Measurements from ENCODE around the gene TMEM121. TPM values are rescaled to one million over a fixed set of nuclear protein-coding genes. Genes with fewer than 3 reads are reported as not detected.

The TMEM121 gene
- total RNA-seq, 1 donor from 2014 or later = 9.3 TPM

DNA sequence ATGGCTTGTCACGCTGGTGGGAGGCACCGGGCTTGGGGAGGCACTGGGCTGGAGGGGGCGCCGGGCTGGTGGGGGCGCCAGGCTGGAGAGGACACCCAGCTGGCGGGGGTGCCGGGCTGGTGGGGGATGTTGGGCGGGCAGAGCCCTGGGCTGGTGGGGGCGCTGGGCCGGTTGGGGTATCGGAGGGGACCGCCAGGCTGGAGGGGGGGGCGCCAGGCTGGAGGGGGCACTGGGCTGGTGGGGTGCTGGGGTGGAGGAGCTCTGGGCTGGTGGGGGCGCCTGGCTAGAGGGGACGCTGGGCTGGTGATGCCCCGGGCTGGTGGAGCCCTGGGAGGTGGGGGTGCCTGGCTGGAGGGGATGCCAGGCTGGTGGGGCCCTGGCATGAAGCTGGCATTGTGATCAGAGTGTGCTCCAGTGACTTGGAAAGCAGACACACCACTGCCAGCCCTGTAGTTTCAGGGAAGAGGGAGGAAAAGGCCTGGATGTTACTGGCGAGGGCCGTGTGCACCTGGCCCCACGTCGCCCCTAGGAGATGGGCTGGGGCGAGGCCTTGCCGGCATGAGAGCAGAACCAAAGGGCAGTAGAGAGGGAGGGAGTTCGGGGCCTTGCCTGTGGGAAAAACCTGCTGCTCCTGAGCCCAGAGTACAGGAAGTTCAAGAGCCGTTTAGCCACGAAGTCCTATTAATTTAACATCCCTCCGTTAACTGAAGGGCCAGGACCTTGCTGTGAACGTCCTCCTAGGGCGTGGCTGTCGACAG is 22.3 kb upstream of the TMEM121 start:
- Histone ChIP-seq H3K9me3 (no peaks in the 10 kb centered on the region), H3K27ac (no peak overlapping the region), H3K36me3 (no peaks in the 10 kb centered on the region), H3K4me1 (no peaks in the 10 kb centered on the region), H3K4me3 (no peak overlapping the region), H3K27me3 (no peaks in the 10 kb centered on the region)
- intact Hi-C loops (cut with DNase I) = no loop called here
- TF ChIP-seq POLR2AphosphoS5 (IDR thresholded peaks at IDR 0.05; ENCODE audit: insufficient read depth in 1 of 2, low read depth in 1 of 2) = no peak
- TF ChIP-seq POLR2A (IDR thresholded peaks at IDR 0.05) = no peak
- TF ChIP-seq CTCF (IDR thresholded peaks at IDR 0.05) = no peak
- DNase-seq (ENCODE audit: extremely low spot score in 2 of 2) = no peak

GRCh38 chr14:105505101-105505500 is 21.3 kb upstream of the TMEM121 start:
- no peaks in the 10 kb centered on the region for H3K27me3 ChIP-seq
- no peaks in the 10 kb centered on the region for H3K9me3 ChIP-seq
- H3K4me1 ChIP-seq = no peaks in the 10 kb centered on the region
- H3K4me3 ChIP-seq = no peak overlapping the region
- intact Hi-C loops (cut with DNase I) = no loop called here
- DNase-seq (ENCODE audit: extremely low spot score in 2 of 2) = no peak
- TF ChIP-seq POLR2A (IDR thresholded peaks at IDR 0.05) = no peak
- no peak for TF ChIP-seq POLR2AphosphoS5 (IDR thresholded peaks at IDR 0.05; ENCODE audit: insufficient read depth in 1 of 2, low read depth in 1 of 2)
- TF ChIP-seq CTCF (IDR thresholded peaks at IDR 0.05) = no peak
- H3K36me3 ChIP-seq = no peaks in the 10 kb centered on the region
- no peak overlapping the region for H3K27ac ChIP-seq

DNA sequence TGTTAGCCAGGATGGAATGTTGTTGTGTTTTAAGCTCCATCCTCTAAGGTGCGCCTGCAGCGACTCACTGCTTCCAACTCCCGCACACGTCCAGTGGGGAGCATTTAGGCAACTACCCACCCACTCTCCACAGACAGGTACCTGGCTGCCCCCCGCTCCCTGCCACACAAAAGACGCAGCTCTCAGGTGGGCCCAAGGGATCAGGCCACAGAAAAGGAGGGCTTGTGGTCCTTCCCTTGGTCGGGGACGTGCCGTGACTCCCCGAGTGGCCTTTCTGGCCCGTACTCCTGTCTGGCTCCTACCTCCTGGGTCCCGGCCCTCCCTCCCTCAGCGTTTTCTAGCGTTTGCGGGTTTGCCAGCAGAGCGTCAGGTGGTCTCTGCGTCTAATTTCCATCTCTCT is 19.1 kb upstream of the TMEM121 start:
- Histone ChIP-seq H3K4me1 (no peaks in the 10 kb centered on the region), H3K4me3 (no peak overlapping the region), H3K9me3 (no peaks in the 10 kb centered on the region), H3K27ac (no peak overlapping the region), H3K27me3 (no peaks in the 10 kb centered on the region), H3K36me3 (no peaks in the 10 kb centered on the region)
- DNase-seq (ENCODE audit: extremely low spot score in 2 of 2) = no peak
- TF ChIP-seq CTCF (IDR thresholded peaks at IDR 0.05) (no peak), POLR2AphosphoS5 (IDR thresholded peaks at IDR 0.05; ENCODE audit: insufficient read depth in 1 of 2, low read depth in 1 of 2) (no peak), POLR2A (IDR thresholded peaks at IDR 0.05) (no peak)
- intact Hi-C loops (cut with DNase I) = no loop called here

- no peak for TF ChIP-seq CTCF (IDR thresholded peaks at IDR 0.05)
- TF ChIP-seq POLR2A (IDR thresholded peaks at IDR 0.05) = no peak
- no peak for TF ChIP-seq POLR2AphosphoS5 (IDR thresholded peaks at IDR 0.05; ENCODE audit: insufficient read depth in 1 of 2, low read depth in 1 of 2)
- DNase-seq (ENCODE audit: extremely low spot score in 2 of 2) = no peak
- intact Hi-C loops (cut with DNase I) = no loop called here
- no peak overlapping the region for H3K27ac ChIP-seq
- H3K4me1 ChIP-seq = no peaks in the 10 kb centered on the region
- H3K27me3 ChIP-seq = no peaks in the 10 kb centered on the region
- no peaks in the 10 kb centered on the region for H3K9me3 ChIP-seq
- H3K4me3 ChIP-seq = no peak overlapping the region
- H3K36me3 ChIP-seq = no peaks in the 10 kb centered on the region
These were observed 18.3 kb upstream of the TMEM121 start for GRCh38 chr14:105508069-105508468.

- Histone ChIP-seq H3K27me3 (no peaks in the 10 kb centered on the region), H3K4me1 (no peaks in the 10 kb centered on the region), H3K9me3 (no peaks in the 10 kb centered on the region), H3K4me3 (no peak overlapping the region), H3K36me3 (no peaks in the 10 kb centered on the region), H3K27ac (no peak overlapping the region)
- no peak for TF ChIP-seq POLR2A (IDR thresholded peaks at IDR 0.05)
- TF ChIP-seq CTCF (IDR thresholded peaks at IDR 0.05) = no peak
- TF ChIP-seq POLR2AphosphoS5 (IDR thresholded peaks at IDR 0.05; ENCODE audit: insufficient read depth in 1 of 2, low read depth in 1 of 2) = no peak
- DNase-seq (ENCODE audit: extremely low spot score in 2 of 2) = no peak
- intact Hi-C loops (cut with DNase I) = no loop called here
These were observed 17.8 kb upstream of the TMEM121 start for GRCh38 chr14:105508601-105509000.
